Measurements from ENCODE around the gene IL18R1. TPM values are rescaled to one million over a fixed set of nuclear protein-coding genes. Genes with fewer than 3 reads are reported as not detected.

The IL18R1 gene
- total and polyA plus RNA-seq, 2 donors (not counting 3 experiments of a cell fraction or from before 2014, with no cell fraction given) = 2.9 to 3.6 TPM

- FAIRE-seq (no peak), DNase-seq (ENCODE audit: low read depth, low spot score) (no peak)
- TF ChIP-seq CTCF (IDR thresholded peaks at IDR 0.05; ENCODE audit: extremely low read depth in 1 of 2, insufficient read depth in 1 of 2, low read depth in 1 of 2, low read length in 2 of 2) = no peak
- no peak for TF ChIP-seq GATA2 (IDR thresholded peaks at IDR 0.05; ENCODE audit: insufficient read depth, insufficient read length, low read depth, low read length)
- no peak for TF ChIP-seq POLR2A (IDR thresholded peaks at IDR 0.05; ENCODE audit: low read depth, low read length)
- no peak for TF ChIP-seq FOS (IDR thresholded peaks at IDR 0.05; ENCODE audit: borderline replicate concordance, insufficient read depth, low read length)
- no peak for TF ChIP-seq MAX (IDR thresholded peaks at IDR 0.05; ENCODE audit: insufficient read depth, insufficient read length)
- TF ChIP-seq EZH2 (IDR thresholded peaks at IDR 0.05; ENCODE audit: borderline replicate concordance, low read depth, low read length, severe bottlenecking) = no peak
- no peak for TF ChIP-seq MYC (IDR thresholded peaks at IDR 0.05; ENCODE audit: low read depth, low read length)
- TF ChIP-seq POLR2AphosphoS5 (IDR thresholded peaks at IDR 0.05; ENCODE audit: insufficient read depth, low read depth, low read length) = no peak
- no peak for TF ChIP-seq JUN (IDR thresholded peaks at IDR 0.05; ENCODE audit: borderline replicate concordance, insufficient read depth, insufficient read length, low read depth)
- H3K27me3 ChIP-seq (ENCODE audit: control insufficient read depth in 2 of 2, insufficient read depth in 2 of 2, low read length in 2 of 2) = no peaks in the 10 kb centered on the region
- H3K4me2 ChIP-seq (ENCODE audit: insufficient read depth, low read length) = no peak overlapping the region
- no peaks in the 10 kb centered on the region for H4K20me1 ChIP-seq (replicated peaks; ENCODE audit: control insufficient read depth, extremely low read depth, insufficient read depth, low read length)
- dilution Hi-C loops (cut with MboI; ENCODE audit: extremely low pct_ligation_motif_present, low sequenced_read_pairs) (no loop called here), intact Hi-C loops (cut with micrococcal nuclease) (no loop called here)
- peaks cover 0 to 2% of the 10 kb centered on the region in 2 experiments for H3K36me3 ChIP-seq (ENCODE audit: control insufficient read depth in 2 of 2, extremely low read depth in 1 of 2, insufficient read depth in 2 of 2, low read length in 2 of 2)
- no TSS peak for BruUV-seq (replicated peaks)
- H3K4me3 ChIP-seq (replicated peaks in 1 of 3; ENCODE audit: insufficient read depth in 1 of 3, low read depth in 1 of 3, low read length in 3 of 3) = no peak overlapping the region
- H3K79me2 ChIP-seq (ENCODE audit: control insufficient read depth, insufficient read depth, low read length) = no peaks in the 10 kb centered on the region
- no peaks in the 10 kb centered on the region for H3K4me1 ChIP-seq (ENCODE audit: control insufficient read depth, extremely low read depth, insufficient read depth, low read length)
- no peaks in the 10 kb centered on the region for H3K9me1 ChIP-seq (replicated peaks; ENCODE audit: control insufficient read depth, extremely low read depth, insufficient read depth, low read length)
- no peak overlapping the region for H2AFZ ChIP-seq (ENCODE audit: low read depth, low read length)
- CTCF ChIA-PET = no interaction called here
- no peak overlapping the region for H3K27ac ChIP-seq (ENCODE audit: insufficient read depth, low read depth, low read length)
- POLR2A ChIA-PET = no interaction called here
- no peak overlapping the region for H3K9ac ChIP-seq (replicated peaks; ENCODE audit: extremely low read depth, insufficient read depth, low read length)
- peaks cover 3% of the 10 kb centered on the region for H3K9me3 ChIP-seq (replicated peaks; ENCODE audit: control insufficient read depth, insufficient read depth, low read length)
Observed at GRCh38 chr2:102366406-102367112, 11.0 kb downstream of the IL18R1 start.

All from endothelial cell of umbilical vein (primary cell).